COR-L47 (cell line): ENCODE results near the gene LNP1.
A peak's percentile ranks its signal among the peaks of the same experiment; 100 is the strongest.
"Not testable (repeated sequence)": the region's sequence is repeated elsewhere in the genome, so short reads cannot be mapped to it uniquely, and the experiment has no call there.

Source experiments
- DNase-seq: peaks from one replicate; lab custom pipeline; 2025; lab: John Stamatoyannopoulos, UW

The LNP1 gene

GRCh38 chr3:100478521-100478920 lies 77.2 kb downstream of the LNP1 start:
- not testable (repeated sequence) for DNase-seq

DNA sequence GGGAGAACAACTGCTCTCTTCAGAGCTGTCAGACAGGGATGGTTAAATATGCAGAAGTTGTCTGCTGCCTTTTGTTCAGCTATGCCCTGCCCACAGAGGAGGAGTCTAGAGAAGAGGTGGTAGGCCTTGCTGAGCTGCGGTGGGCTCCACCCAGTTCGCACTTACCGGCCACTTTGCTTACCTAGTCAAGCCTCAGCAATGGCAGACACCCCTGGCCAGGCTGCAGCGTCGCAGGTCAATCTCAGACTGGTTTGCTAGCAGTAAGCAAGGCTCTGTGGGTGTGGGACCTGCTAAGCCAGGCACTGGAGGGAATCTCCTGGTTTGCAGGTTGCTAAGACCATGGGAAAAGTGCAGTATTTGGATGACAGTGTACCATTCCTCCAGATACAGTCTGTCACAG lies 78.7 kb downstream of the LNP1 start:
- no peak for DNase-seq

DNA sequence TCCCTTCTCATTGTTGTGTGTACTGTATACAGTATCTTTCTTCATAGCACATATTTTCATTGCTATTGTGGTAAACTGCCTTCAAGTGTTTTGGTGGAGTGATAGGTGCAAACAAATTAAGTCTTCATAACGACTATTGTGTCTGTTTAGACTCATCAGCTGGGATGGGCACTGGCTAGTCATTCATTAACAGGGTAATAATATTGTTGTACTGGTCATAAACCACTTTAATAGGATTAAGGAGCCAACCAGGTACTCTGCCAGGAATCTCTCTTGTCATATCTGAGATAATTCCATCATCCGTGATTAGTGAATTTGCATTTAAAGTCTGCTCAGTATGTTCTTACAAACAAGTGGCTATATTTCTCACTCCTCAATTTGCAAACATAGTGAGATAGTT lies 80.8 kb downstream of the LNP1 start:
- no peak for DNase-seq

DNA sequence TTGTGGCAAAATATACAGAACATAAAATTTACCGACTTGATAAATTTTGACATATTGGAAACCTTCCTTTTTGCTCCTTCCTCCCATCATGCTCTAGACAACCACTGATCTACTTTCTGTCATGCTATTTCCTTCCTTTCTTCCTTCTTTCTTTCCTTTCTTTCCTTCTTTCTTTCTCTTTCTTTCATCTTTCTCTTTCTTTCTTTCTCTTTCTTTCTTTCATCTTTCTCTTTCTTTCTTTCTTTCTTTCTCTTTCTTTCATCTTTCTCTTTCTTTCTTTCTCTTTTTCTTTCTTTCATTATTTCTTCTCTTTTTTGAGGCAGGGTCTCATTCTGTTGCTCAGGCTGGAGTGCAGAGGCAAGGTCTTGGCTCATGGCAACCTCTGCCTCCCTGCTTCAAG lies 82.2 kb downstream of the LNP1 start:
- no peak for DNase-seq

- DNase-seq: no peak
Observed at GRCh38 chr3:100486808-100487207, 85.5 kb downstream of the LNP1 start.

GRCh38 chr3:100489118-100489517 lies 87.8 kb downstream of the LNP1 start:
- no peak for DNase-seq

DNA sequence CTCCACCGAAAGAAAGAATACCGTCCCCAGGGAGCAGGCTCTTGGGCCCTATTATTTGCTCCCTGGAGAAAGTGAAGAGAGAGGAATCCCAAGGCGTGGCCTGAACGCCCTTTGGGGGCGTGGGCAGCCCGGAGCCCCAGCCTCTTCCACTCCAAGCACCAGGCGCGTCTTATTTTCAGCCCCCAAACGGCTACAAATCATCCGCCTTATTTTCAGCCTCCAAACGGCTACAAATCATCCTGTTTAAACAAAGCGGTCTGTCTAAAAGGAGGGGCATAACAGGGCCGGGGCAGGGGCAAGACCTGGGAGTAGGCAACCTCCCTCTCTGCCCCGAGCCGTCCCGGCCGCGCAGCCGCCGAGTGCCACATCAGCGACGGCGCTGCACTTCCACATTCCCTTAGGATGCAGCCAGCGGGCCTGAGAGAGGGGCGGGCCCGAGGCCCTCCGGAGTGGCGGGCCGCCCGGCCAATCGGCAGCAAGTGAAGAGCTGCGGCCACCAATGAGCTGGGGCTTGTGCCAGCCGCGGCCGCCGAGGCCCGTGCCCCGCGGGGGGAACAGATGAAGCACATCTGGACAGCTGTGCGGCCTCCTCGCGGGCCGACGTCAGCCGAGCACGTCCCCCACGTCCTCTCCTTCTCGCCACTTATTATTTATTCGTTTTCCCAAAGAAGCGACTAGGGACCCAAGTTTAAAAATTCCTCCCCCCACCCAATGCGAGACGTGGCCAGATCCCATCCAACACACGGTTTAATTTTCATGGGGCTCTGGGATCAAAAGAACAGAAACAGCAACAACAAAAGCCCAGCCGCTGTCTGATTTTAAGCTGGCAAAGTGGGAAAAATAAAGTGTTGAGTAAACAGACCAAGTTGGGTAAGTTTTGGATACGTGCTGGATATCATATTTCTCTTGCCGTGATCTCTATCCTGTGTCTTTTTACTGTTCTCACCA lies 91.0 kb downstream of the LNP1 start, which contains the start of gene TMEM45A:
Gene TMEM45A (plus strand): TSS at position 561 of the 948 bp plus-strand sequence. CDS start 62,593 bp downstream, outside the sequence.
- DNase-seq: peak; percentile 88

DNA sequence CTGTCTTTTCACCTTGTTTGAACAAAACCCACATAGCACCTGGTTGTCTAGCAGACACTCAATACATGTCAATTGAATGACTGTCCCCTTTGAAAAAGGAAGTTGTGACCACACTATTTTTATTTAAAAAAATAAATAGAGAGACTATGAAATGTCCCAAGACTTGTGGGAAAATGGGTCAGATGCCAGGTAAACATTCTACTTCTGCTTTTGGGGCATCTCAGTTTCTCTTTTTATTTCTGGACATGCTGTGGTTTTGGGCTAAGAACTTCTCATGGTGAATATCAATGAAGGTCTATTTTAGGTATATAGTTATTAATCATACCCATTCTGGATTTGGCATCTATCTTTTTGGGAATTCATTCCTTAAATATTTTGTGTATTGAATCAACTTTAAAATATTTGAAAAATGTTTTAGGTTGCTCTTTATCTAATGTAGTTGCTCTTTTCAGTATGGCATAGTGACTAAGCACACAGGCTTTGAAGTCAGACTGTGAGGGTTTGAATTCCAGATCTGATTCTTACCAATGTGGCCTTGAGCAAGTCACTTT lies 95.4 kb downstream of the LNP1 start:
- DNase-seq: no peak

- no peak for DNase-seq
Observed at GRCh38 chr3:100499651-100500050, 98.3 kb downstream of the LNP1 start.

DNA sequence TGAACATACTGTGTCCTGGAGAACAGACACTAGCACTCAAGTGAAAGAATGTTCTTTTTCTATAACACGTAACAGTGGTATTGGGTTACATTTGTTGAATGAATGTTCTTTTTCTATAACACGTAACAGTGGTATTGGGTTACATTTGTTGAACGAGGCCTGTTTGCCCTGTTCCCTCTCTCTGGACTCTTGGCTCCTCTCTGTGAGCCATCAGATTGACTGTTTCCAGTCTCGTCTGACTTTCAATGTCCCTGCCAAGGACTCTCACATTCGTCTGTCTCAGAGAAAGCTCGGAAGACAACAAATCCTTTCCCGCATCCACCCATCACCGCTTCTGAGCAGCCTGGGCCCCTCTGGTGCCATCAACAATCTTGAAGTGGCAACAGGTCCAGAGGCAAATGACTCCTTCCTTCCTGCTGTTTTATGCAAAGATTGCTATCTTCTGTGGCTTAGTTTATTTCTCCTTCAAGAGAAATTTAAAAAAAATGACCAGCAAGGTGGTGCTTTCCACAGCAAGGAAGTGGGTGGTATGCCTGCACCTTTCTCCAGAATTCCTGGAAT lies 99.1 kb downstream of the LNP1 start:
- DNase-seq: no peak

DNA sequence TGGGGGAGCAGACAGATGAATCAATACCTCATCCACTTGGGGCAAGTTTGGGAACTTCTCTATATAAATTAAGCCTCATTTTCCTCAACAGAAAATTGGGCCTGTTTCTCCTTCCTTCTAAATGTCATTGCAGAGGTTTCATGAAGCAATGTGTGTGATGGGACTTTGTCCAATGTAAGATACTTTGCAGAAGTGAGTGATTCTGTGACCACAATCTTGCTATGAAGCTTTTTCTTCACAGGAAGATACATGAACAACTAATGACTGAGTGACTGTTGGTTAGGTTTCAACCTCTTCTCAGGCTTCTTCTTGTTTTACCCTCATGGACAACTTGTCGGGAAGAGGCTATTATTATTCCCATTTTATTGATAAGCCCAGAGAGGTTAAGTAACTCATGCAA lies 102.1 kb downstream of the LNP1 start:
- DNase-seq: no peak
